AG09309 (cell line): ENCODE data around the gene TRABD2B.

Source experiments
- DNase-seq: peaks from one replicate; pipeline ENCODE4 v3.0.0-alpha.2; 2010; ENCODE audit warnings: low read depth
- H3K4me3 ChIP-seq: 2 replicates; pipeline ENCODE4 v1.5.1; 2011; ENCODE audit warnings: mild to moderate bottlenecking, low read depth, low read length, moderate library complexity; ENCODE audit not compliant: control insufficient read depth
- CTCF ChIP-seq: IDR thresholded peaks from 2 replicates; pipeline ENCODE4 v1.5.1; 2011; ENCODE audit warnings: mild to moderate bottlenecking, low read depth, low read length, inconsistent platforms; ENCODE audit not compliant: insufficient read depth, control insufficient read depth; ENCODE audit errors: missing control alignments

TRABD2B gene

GRCh38 chr1:48001696-48002095 lies 4.5 kb upstream of the TRABD2B start:
- DNase-seq: no peak
- H3K4me3 ChIP-seq: no peak overlapping the region
- no peak for TF ChIP-seq CTCF

- TF ChIP-seq CTCF: no peak
- no peak overlapping the region for H3K4me3 ChIP-seq
- DNase-seq: no peak
Measured at GRCh38 chr1:48000883-48001282, 3.7 kb upstream of the TRABD2B start.

GRCh38 chr1:47999097-47999496 lies 1.9 kb upstream of the TRABD2B start:
- DNase-seq: no peak
- TF ChIP-seq CTCF: no peak
- H3K4me3 ChIP-seq: no peak overlapping the region

- no peak overlapping the region for H3K4me3 ChIP-seq
- no peak for TF ChIP-seq CTCF
- no peak for DNase-seq
Measured at GRCh38 chr1:47998396-47998990, 1.3 kb upstream of the TRABD2B start.

GRCh38 chr1:47996406-47997226 lies 569 bp downstream of the TRABD2B start:
- no peak for DNase-seq
- peak overlapping the region; percentile 12 for H3K4me3 ChIP-seq
- TF ChIP-seq CTCF: no peak

GRCh38 chr1:47996060-47996405 lies 1.2 kb downstream of the TRABD2B start:
- no peak for TF ChIP-seq CTCF
- DNase-seq: no peak
- H3K4me3 ChIP-seq: no peak overlapping the region
